H4 (cell line): ENCODE results near the gene SPRING1. TPM values are rescaled to one million over a fixed set of nuclear protein-coding genes. Genes with fewer than 3 reads are reported as not detected.

Experiments used
- total RNA-seq: library from RNA; depleted of rRNA; stranded (reverse); fragments of >200 nt; shearing (Covaris generic); gene quantifications from 2 replicates; pipeline ENCODE4 v1.2.3, GENCODE V29; 2014; rRNA removed

Gene SPRING1
- total RNA-seq, 1 experiment from 2014 or later, result 15.9 TPM

Other genes with a start within 250 kb of the SPRING1 start
- 0.41 and 1.6 TPM in 2 replicates for gene MAP1LC3B2, start 178.7 kb downstream of the SPRING1 start, total RNA-seq
- 4.5 and 7.9 TPM in 2 replicates for gene RNFT2, start 246 bp upstream of the SPRING1 start, total RNA-seq
- 0.12 TPM in 1 of 2 replicates, not detected in the other for gene HRK, start 143.4 kb upstream of the SPRING1 start, total RNA-seq
- 9.8 and 9.9 TPM in 2 replicates for gene FBXW8, start 172.9 kb upstream of the SPRING1 start, total RNA-seq